PC-9 (cell line): ENCODE results near the gene DENND10. TPM values are rescaled to one million over a fixed set of nuclear protein-coding genes. Genes with fewer than 3 reads are reported as not detected.
A peak's percentile ranks its signal among the peaks of the same experiment; 100 is the strongest.

Source experiments
- Bru-seq: library from RNA; stranded (reverse); fragments of 400-500 nt; gene quantifications from one replicate; lab custom pipeline; 2021; lab: Mats Ljungman, UMichigan
- BruChase-seq, 2 experiments: library from RNA; stranded (reverse); fragments of 400-500 nt; gene quantifications; one replicate each; lab custom pipeline; 2021; lab: Mats Ljungman, UMichigan
- BruUV-seq: library from RNA; stranded (reverse); fragments of 400-500 nt; replicated peaks from 2 replicates; lab custom pipeline; 2021; lab: Mats Ljungman, UMichigan
- CTCF ChIA-PET: fragments of 300-600 bp; sonication (Branson Sonifier 250); formaldehyde crosslinking; loops from one replicate; lab custom pipeline; 2022; ENCODE audit warnings: antibody characterized with exemption; lab: Charles Lee
- POLR2A ChIA-PET: fragments of 300-600 bp; sonication (Branson Sonifier 250); formaldehyde crosslinking; loops from one replicate; lab custom pipeline; 2022; ENCODE audit warnings: antibody characterized with exemption; ENCODE audit not compliant: unreplicated experiment; lab: Charles Lee
- DNase-seq, 2 experiments: peaks; one replicate each; pipeline versions ENCODE4 v3.0.0 to v3.0.0-alpha.2; 2015 to 2022; ENCODE audit warnings: mixed read lengths in 1 of 2
- H2AFZ ChIP-seq: fragments of 200-600 bp; sonication (generic); 2 replicates; pipeline ENCODE4 v1.8.1; 2017; ENCODE audit warnings: antibody characterized with exemption
- H3F3A ChIP-seq: fragments of 200-600 bp; sonication (generic); 2 replicates; pipeline ENCODE4 v1.8.1; 2017; ENCODE audit warnings: antibody characterized with exemption, mild to moderate bottlenecking, low read depth; ENCODE audit not compliant: insufficient read depth
- H3K27ac ChIP-seq: fragments of 200-600 bp; sonication (generic); 2 replicates; pipeline ENCODE4 v1.6.1; 2016; ENCODE audit warnings: mixed run types
- H3K27me3 ChIP-seq: fragments of 200-600 bp; sonication (generic); 2 replicates; pipeline ENCODE4 v1.6.1; 2016; ENCODE audit warnings: low read depth, mixed run types; ENCODE audit not compliant: insufficient read depth
- H3K36me3 ChIP-seq: fragments of 200-600 bp; sonication (generic); 2 replicates; pipeline ENCODE4 v1.6.1; 2016; ENCODE audit warnings: low read depth, mixed run types
- H3K4me1 ChIP-seq: fragments of 200-600 bp; sonication (generic); replicated peaks from 2 replicates; pipeline ENCODE4 v1.6.1; 2016; ENCODE audit warnings: mixed run types; ENCODE audit not compliant: insufficient read depth
- H3K4me2 ChIP-seq: fragments of 200-600 bp; sonication (generic); 2 replicates; pipeline ENCODE4 v1.6.1; 2017; ENCODE audit warnings: mixed run types
- H3K4me3 ChIP-seq: fragments of 200-600 bp; sonication (generic); 2 replicates; pipeline ENCODE4 v1.6.1; 2016; ENCODE audit warnings: mixed run types
- H3K79me2 ChIP-seq: fragments of 200-600 bp; sonication (generic); 2 replicates; pipeline ENCODE4 v1.6.1; 2017; ENCODE audit warnings: low read depth, mixed run types
- H3K9me2 ChIP-seq: fragments of 200-600 bp; sonication (generic); 2 replicates; pipeline ENCODE4 v1.8.1; 2017; ENCODE audit warnings: mild to moderate bottlenecking; ENCODE audit not compliant: insufficient read depth
- H3K9me3 ChIP-seq: fragments of 200-600 bp; sonication (generic); 2 replicates; pipeline ENCODE4 v1.8.1; 2016; ENCODE audit warnings: low read depth; ENCODE audit not compliant: insufficient read depth
- H4K20me1 ChIP-seq: fragments of 200-600 bp; sonication (generic); 2 replicates; pipeline ENCODE4 v1.8.1; 2017; ENCODE audit not compliant: insufficient read depth
- EZH2 ChIP-seq: fragments of 200-600 bp; sonication (generic); IDR thresholded peaks from 2 replicates; pipeline ENCODE4 v1.8.0; 2017; ENCODE audit warnings: antibody characterized with exemption, low read depth
- intact Hi-C: fragments of 100-400 bp; cut with micrococcal nuclease; formaldehyde crosslinking; loops from one replicate; pipeline ENCODE4 v1.10.0; 2022; ENCODE audit not compliant: unreplicated experiment
- long read RNA-seq: library from polyadenylated mRNA; stranded (forward); transcript quantifications from one replicate; pipeline ENCODE4 v2.0.0, GENCODE V29; 2022
- total RNA-seq: library from RNA; stranded (reverse); gene quantifications from 2 replicates; pipeline ENCODE4 v1.2.3, GENCODE V29; 2021
- TF ChIP-seq, protein P1 (sequence below): fragments of 200-600 bp; sonication (generic); conservative IDR thresholded peaks from 2 replicates; pipeline ENCODE4 v1.6.1; 2017; ENCODE audit warnings: mixed run types, antibody characterized with exemption, mild to moderate bottlenecking, moderate library complexity

Gene DENND10
- total RNA-seq = 30.1 and 31.8 TPM in 2 replicates
- percentile 57 among the genes with signal in this experiment for Bru-seq, nascent RNA
- percentile 52 among the genes with signal in this experiment for BruChase-seq, experiment 1, labeled RNA remaining after a 2-hour chase
- BruChase-seq, experiment 2, labeled RNA remaining after a 6-hour chase = percentile 60 among the genes with signal in this experiment
- long read RNA-seq, transcript FAM45A-201 (9 exons, 1,648 nt) = major isoform, 36 of 72 reads
- long read RNA-seq, partial matches to known transcripts = 0 of 72 reads
- long read RNA-seq, other reads (novel, unspliced or antisense) = 33 of 72 reads

DNA sequence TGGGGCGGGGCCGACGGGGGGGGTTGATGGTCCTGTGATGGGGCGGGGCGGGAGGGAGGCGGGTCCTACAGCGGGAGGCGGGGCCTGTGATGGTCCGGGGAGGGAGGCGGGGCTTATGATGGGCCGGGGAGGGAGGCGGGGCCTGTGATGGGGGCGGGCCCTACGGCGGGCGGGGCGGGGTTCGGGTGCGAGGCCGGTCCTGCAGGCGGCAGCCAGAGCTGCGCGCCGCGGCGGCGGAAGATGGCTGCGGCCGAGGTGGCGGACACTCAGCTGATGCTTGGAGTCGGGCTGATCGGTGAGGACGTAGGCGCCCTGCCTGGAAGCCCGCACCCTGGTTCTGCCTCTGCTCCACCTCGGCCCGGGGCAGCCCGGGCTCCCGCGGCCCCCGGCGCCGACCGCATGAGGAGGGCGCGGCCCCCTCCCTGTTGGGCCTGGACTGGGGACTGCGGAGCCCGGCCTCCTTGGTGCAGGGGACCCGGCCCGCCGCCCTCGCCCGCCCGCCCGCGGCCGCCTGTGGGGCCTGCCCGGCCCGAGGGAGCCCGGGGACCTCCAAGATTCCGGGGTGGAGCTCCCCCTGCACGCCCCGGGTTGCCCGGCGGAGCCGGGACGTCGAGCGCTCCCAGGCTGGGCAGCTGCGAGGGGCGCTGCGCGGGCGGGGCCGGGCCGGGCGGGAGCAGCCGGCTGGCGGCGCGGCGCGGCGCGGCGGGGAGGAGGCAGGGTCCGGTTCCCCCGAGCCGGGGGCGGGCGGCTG, at the start of gene DENND10:
DENND10 (plus strand) TSS at position 211 of the 751 bp plus-strand sequence; CDS start at position 241, 30 bp downstream.
- Histone ChIP-seq H3K27ac (no peak within 1 kb of the TSS), H3K36me3 (no peaks in the 10 kb centered on the region), H3K4me2 (peak within 1 kb of the TSS; percentile 88), H3K4me3 (peak within 1 kb of the TSS; percentile 74), H3K4me1 (peaks cover 25% of the 10 kb centered on the region), H3K27me3 (no peaks in the 10 kb centered on the region), H2AFZ (peak within 1 kb of the TSS; percentile 79; the same call in 1 of the 2 replicates), H3K79me2 (peaks cover 18% of the 10 kb centered on the region), H4K20me1 (no peaks in the 10 kb centered on the region), H3K9me2 (no peaks in the 10 kb centered on the region), H3F3A (peaks cover 17% of the 10 kb centered on the region; the same call in 1 of the 2 replicates), H3K9me3 (no peaks in the 10 kb centered on the region)
- ChIA-PET CTCF (interaction anchor here (0.5 to 0.8 kb wide), 2 partner anchors 10 to 17 kb away, joined by 3 to 27 read pairs; no protein-coding TSS in a partner anchor), POLR2A (interaction anchor here (0.6 to 1.0 kb wide), 3 partner anchors 9 to 608 kb away, joined by 3 read pairs; no protein-coding TSS in a partner anchor)
- TF ChIP-seq, protein P1, sequence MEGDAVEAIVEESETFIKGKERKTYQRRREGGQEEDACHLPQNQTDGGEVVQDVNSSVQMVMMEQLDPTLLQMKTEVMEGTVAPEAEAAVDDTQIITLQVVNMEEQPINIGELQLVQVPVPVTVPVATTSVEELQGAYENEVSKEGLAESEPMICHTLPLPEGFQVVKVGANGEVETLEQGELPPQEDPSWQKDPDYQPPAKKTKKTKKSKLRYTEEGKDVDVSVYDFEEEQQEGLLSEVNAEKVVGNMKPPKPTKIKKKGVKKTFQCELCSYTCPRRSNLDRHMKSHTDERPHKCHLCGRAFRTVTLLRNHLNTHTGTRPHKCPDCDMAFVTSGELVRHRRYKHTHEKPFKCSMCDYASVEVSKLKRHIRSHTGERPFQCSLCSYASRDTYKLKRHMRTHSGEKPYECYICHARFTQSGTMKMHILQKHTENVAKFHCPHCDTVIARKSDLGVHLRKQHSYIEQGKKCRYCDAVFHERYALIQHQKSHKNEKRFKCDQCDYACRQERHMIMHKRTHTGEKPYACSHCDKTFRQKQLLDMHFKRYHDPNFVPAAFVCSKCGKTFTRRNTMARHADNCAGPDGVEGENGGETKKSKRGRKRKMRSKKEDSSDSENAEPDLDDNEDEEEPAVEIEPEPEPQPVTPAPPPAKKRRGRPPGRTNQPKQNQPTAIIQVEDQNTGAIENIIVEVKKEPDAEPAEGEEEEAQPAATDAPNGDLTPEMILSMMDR = no peak
- no TSS peak for BruUV-seq
- DNase-seq = peak in 1 of 2 experiments; percentile 56
- intact Hi-C loops = no loop called here

DNA sequence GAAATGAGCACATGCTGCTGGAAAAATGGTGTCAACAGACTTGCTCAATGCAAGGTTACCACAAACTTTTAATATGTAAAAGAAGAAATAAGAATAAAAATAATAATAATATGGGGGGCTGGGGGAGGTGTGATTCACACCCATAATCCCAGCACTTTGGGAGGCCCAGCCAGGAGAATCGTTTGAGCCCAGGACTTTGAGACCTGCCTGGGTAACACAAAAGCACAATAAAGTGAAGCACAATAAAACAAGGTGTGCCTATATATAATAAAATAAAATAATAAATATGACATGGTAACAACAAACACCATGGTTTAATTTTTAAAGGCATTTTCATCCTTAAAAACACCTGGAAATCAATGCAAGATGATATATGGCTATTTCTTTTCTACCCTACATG, 48.4 kb upstream of the DENND10 start:
- Histone ChIP-seq H3K4me1 (no peaks in the 10 kb centered on the region), H3K9me3 (no peaks in the 10 kb centered on the region), H3K4me2 (no peak overlapping the region), H3F3A (peaks cover 39% of the 10 kb centered on the region), H3K9me2 (no peaks in the 10 kb centered on the region), H3K79me2 (peaks cover 34% of the 10 kb centered on the region), H3K27ac (no peak overlapping the region), H2AFZ (no peak overlapping the region), H3K36me3 (peaks cover 61% of the 10 kb centered on the region), H4K20me1 (peaks cover 35% of the 10 kb centered on the region), H3K4me3 (no peak overlapping the region), H3K27me3 (no peaks in the 10 kb centered on the region)
- POLR2A ChIA-PET = no interaction called here
- no peak for TF ChIP-seq EZH2
- TF ChIP-seq, protein P1 = no peak
- CTCF ChIA-PET = no interaction called here
- intact Hi-C loops = no loop called here
- DNase-seq = no peak
- BruUV-seq = no TSS peak

DNA sequence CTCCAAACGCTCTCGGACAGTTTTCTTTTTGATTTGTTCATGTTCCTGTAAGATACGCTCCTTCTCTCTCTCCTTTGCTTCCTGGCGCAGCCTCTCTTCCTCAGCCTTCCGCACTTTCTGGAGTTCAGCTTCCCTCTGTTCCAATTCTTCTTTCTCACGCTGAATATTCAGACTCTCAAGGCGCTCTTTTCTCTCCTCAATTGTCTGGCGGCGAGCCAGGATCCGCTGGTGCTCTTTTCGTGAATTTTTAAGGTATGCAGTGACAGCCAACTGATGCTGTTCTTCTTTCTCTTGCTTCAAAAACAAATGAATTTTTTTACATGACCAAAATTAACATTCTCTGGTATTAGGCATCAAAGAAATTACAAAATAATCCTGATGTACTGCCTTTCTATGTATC, 45.9 kb upstream of the DENND10 start:
- no peak overlapping the region for H3K4me2 ChIP-seq
- H3K27ac ChIP-seq = no peak overlapping the region
- H3K9me3 ChIP-seq = no peaks in the 10 kb centered on the region
- H3K4me3 ChIP-seq = no peak overlapping the region
- no peak overlapping the region for H2AFZ ChIP-seq
- ChIA-PET CTCF (no interaction called here), POLR2A (no interaction called here)
- H3K36me3 ChIP-seq = peaks cover 52% of the 10 kb centered on the region
- DNase-seq = no peak
- H3K9me2 ChIP-seq = no peaks in the 10 kb centered on the region
- BruUV-seq = no TSS peak
- peaks cover 40% of the 10 kb centered on the region for H3F3A ChIP-seq
- no peaks in the 10 kb centered on the region for H3K4me1 ChIP-seq
- intact Hi-C loops = no loop called here
- H3K79me2 ChIP-seq = peaks cover 43% of the 10 kb centered on the region
- no peak for TF ChIP-seq EZH2
- TF ChIP-seq, protein P1 = no peak
- H4K20me1 ChIP-seq = peaks cover 38% of the 10 kb centered on the region; the same call in 1 of the 2 replicates
- no peaks in the 10 kb centered on the region for H3K27me3 ChIP-seq
